Measurements from ENCODE around the gene MYL5.
"Not testable (repeated sequence)": the region's sequence is repeated elsewhere in the genome, so short reads cannot be mapped to it uniquely, and the experiment has no call there.

Gene MYL5, protein sequence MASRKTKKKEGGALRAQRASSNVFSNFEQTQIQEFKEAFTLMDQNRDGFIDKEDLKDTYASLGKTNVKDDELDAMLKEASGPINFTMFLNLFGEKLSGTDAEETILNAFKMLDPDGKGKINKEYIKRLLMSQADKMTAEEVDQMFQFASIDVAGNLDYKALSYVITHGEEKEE

GRCh38 chr4:674172-675035 lies at the start of gene MYL5, which contains the start of gene ATP5ME:
Gene MYL5 (plus strand): TSS chr4:674542. CDS start chr4:678027, 3,485 bp downstream.
Gene ATP5ME (minus strand): TSS chr4:674276. CDS start chr4:674247, 29 bp downstream.
- peak; percentile 92 for DNase-seq

DNA sequence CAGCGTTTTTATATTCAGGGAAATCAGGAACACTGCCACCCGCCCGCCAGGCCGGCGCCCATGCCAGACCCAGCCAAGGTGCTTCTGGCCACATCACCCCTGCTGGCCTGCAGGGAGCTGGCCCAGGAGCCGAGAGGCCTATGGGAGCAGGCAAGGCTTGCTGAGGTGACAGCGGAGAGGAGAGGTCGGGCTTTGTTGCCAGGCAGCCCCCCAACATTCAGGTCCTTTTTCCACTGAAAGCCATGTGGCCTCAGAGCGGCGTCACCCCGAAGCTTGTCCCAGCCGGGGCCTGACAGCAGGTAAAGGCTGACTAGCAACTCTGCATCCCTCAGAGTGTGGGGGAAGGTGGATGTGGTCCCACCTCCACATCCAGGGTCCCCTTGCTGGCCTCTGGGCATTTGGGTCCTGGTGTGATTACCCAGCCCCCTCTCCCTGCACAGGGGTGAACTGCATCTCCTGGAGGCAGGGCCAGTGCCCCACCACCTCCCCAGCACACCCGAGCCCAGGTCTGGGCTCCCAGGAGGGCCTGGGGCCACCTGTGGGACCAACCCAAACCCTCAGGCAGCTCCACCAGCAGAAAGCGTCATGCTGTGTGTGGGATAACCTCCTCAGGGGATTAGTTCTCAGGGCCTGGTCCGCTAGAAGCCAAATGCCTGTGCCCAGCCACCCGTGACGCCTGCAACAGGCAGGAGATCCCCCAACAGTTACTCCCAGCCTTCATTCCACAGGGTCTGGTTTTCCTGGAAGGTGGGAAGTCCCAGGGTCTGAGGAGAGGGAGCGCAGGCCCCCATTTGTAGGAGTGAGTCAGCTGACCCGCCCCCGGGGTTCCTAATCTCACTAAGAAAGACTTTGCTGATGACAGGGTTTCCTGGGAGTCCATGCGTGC lies 49.4 kb upstream of the MYL5 start, which contains the start of gene PDE6B:
Gene PDE6B (plus strand): TSS at position 869 of the 886 bp plus-strand sequence. CDS start 54 bp downstream, outside the sequence.
- no peak for DNase-seq

DNA sequence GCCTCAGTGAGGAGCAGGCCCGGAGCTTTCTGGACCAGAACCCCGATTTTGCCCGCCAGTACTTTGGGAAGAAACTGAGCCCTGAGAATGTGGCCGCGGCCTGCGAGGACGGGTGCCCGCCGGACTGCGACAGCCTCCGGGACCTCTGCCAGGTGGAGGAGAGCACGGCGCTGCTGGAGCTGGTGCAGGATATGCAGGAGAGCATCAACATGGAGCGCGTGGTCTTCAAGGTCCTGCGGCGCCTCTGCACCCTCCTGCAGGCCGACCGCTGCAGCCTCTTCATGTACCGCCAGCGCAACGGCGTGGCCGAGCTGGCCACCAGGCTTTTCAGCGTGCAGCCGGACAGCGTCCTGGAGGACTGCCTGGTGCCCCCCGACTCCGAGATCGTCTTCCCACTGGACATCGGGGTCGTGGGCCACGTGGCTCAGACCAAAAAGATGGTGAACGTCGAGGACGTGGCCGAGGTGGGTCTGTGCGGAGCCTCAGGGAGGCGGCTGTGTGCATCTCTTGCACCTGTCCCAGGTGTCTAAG lies 48.6 kb upstream of the MYL5 start:
- no peak for DNase-seq

DNA sequence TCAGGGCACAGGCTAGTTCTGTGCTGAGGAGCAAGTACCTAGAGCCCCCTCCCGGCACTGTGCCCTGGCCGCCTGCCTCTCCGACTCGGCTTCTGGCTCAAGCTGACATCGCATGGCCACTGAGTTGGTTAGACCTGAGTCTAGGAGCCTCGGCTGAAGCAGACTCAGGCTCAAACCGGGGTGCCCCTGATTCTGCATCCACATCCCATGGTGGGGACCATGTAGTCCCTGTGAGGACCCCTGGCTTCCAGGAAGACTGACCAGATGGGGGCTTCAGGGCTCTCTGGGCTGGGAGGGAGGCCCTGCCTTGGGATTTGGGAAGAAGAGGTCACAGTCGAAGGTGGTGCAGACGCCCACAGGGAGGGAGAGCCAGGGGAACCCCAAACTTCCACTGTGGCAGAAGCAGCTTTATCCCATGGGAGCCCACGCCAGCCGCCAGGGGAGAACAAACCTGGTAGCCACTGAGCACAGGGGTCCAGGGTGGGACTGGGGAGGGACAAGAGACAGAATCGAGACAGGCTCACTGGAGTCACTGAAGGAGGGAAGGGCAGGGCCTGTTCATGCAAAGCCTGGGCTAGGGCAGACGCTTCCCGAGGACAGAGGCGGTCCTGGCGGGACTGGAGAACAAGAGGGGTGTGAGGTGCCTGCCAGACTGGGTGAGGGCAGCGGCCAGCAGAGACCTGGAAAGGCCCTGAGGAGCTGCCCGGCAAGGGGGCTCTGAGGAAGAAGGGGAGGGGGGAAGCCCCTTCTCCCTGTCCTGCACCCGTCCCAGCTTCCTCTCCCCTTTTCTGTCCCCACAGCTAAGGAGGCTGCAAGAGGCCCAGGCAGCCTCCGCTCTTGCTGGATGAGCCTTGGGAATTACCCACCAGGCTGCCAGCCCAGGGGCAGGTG lies 47.9 kb upstream of the MYL5 start:
- no peak for DNase-seq

GRCh38 chr4:627347-628125 lies 46.8 kb upstream of the MYL5 start:
- DNase-seq = no peak

GRCh38 chr4:628311-628741 lies 46.0 kb upstream of the MYL5 start:
- DNase-seq = no peak

GRCh38 chr4:628821-629635 lies 45.3 kb upstream of the MYL5 start:
- DNase-seq = no peak

GRCh38 chr4:629636-629914 lies 44.8 kb upstream of the MYL5 start:
- DNase-seq = no peak

DNA sequence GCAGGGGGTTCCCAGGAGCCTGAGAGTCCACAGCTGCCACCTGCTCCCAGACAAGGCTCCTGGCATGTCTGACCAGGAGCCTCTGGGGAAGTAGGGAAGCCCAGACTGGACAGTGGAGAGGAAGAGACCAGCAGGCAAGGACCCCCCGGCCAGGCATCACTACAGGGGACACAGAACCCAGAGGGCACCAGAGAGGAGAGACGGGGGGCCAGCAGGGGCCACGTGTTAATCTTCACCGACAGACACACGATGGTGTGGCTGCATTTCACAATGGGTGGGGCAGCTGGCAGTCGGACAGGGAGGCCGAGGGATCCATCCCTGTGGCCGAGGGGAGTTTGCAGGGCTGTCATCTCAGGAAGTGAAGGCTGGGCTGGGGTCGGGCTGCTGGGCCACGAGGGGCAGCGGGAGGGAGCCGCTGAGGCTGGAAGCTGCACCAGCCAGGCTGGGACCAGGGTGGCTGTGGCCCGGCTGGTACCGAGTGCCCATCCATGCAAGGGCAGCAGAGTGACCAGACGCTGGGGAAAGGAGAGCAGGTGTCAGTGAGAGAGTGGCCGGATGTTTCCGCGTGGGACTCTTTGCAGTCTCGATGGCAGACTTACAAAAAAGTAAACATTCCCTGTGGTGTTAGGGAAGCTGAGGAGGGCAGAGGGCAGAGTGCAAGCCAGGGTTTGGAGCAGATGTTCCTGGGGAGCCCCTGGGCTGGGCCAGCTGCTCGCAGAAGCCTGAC lies 44.3 kb upstream of the MYL5 start:
- no peak for DNase-seq

DNA sequence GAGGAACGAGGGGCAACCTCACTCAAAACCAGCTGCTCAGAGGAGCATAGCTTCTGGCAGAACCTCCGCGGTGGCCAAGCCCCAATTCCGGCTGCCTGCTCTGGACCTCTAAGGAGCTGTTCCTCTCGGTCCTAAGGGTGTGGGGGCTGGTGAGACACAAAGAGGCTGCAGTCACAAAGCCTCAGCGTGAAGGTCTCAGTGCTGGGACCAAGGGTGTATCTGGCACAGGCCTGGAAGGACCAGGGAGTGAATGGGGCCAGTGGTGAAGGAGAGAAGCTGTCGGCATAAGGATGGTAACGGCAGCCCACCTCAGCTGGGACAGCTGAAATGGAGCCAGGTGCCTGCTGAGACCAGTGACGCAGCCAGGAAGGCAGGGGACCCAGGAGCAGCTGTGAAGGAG lies 43.7 kb upstream of the MYL5 start:
- DNase-seq = peak; percentile 3

- no peak for DNase-seq
Measured at GRCh38 chr4:632196-632790, 42.0 kb upstream of the MYL5 start.

DNA sequence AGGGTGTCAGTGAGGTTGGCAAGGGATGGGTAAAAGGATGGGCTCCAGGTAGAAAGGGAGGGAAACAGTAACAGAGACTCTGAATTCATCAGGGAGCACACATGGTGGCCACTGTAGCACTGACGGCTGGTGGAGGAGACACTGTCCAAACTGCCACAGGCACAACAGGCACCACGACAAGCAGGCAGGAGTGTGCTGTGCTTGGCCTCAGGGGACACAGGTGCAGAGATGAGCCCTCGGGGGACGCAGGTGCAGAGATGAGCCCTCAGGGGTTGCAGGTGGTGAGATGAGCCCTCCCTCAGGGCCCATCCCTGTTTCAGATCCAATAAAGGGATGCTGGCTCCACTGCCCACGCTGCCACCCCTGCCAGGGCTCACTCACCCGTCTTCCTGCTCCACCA lies 41.4 kb upstream of the MYL5 start:
- DNase-seq = peak; percentile 43

- DNase-seq = no peak
Measured at GRCh38 chr4:633406-633805, 40.9 kb upstream of the MYL5 start.

GRCh38 chr4:633976-634598 lies 40.3 kb upstream of the MYL5 start:
- DNase-seq = no peak

DNA sequence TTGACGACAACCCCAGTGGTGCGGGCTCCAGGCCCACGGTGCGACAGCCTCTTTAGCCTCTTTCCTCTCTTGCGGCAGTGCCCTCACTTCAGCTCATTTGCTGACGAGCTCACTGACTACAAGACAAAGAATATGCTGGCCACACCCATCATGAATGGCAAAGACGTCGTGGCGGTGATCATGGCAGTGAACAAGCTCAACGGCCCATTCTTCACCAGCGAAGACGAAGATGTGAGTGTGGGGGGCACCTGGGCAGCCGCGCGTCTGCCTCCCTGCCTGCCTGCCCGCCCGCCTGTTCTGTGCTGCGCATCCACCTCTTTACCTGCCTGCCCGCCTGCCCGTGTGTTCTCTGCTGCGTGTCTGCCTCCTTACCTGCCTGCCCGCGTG lies 39.8 kb upstream of the MYL5 start:
- DNase-seq = no peak

GRCh38 chr4:635066-635835 lies 39.1 kb upstream of the MYL5 start:
- DNase-seq = not testable (repeated sequence)

- no peak for DNase-seq
Measured at GRCh38 chr4:635851-636627, 38.3 kb upstream of the MYL5 start.

All from NCI-H345 (cell line).